K562 (cell line): Measurements from ENCODE around the gene PLXNA3. TPM values are rescaled to one million over a fixed set of nuclear protein-coding genes. Genes with fewer than 3 reads are reported as not detected.

Source experiments
- ATAC-seq: fragments of 200-7000 bp; cut with Tn5 transposase; 3 replicates; pipeline ENCODE4 v1.9.1; 2020; ENCODE audit warnings: moderate library complexity
- BruUV-seq: library from RNA; stranded (reverse); fragments of 400-500 nt; replicated peaks from 2 replicates; lab custom pipeline; 2021; lab: Mats Ljungman, UMichigan
- CTCF ChIA-PET: fragments of 300-600 bp; formaldehyde crosslinking; extraction: SDS; loops from one replicate; lab custom pipeline; 2021; ENCODE audit warnings: low intra/inter-chr PET ratio; lab: Yijun Ruan, JAX
- POLR2A ChIA-PET: fragments of 300-600, 350-650 bp; sonication (Branson Sonifier 250); formaldehyde crosslinking; extraction: SDS; loops from one replicate; lab custom pipeline; 2021; ENCODE audit warnings: antibody characterized with exemption, inconsistent platforms; lab: Yijun Ruan, JAX
- DNase-seq, 4 experiments: peaks; one replicate each; pipeline versions ENCODE4 v3.0.0 to v3.0.0-alpha.2; 2011 to 2018; ENCODE audit warnings: low spot score in 3 of 4, mixed read lengths in 3 of 4; ENCODE audit errors: extremely low read depth in 1 of 4
- FAIRE-seq: peaks from 2 replicates; lab custom pipeline; 2011; peaks lifted over from hg19 to GRCh38; lab: Jason Lieb, UNC
- H2AFZ ChIP-seq: 2 replicates; pipeline ENCODE4 v1.6.0; 2011; ENCODE audit warnings: low read depth, low read length, control low read depth, inconsistent platforms
- H3K27ac ChIP-seq: fragments of 200-600 bp; 3 replicates; pipeline ENCODE4 v1.8.0; 2011; ENCODE audit warnings: low read depth, mild to moderate bottlenecking, control low read depth, inconsistent platforms, low read length, moderate library complexity, mixed read lengths; ENCODE audit errors: extremely low read depth
- H3K27me3 ChIP-seq, 2 experiments: fragments of 300-600 bp in 1 of 2; 2 replicates in 1 of 2; 3 replicates in 1 of 2; pipeline versions ENCODE4 v1.6.0 to v1.8.0; 2011; ENCODE audit warnings: inconsistent platforms in 2 of 2, low read length in 2 of 2, mild to moderate bottlenecking in 1 of 2, mixed read lengths in 1 of 2, moderate library complexity in 1 of 2; ENCODE audit not compliant: control insufficient read depth in 2 of 2, insufficient read depth in 2 of 2
- H3K36me3 ChIP-seq: fragments of 300-600 bp; 3 replicates; pipeline ENCODE4 v1.8.0; 2011; ENCODE audit warnings: mild to moderate bottlenecking, low read length, inconsistent platforms; ENCODE audit not compliant: control insufficient read depth, insufficient read depth
- H3K4me1 ChIP-seq, 2 experiments: fragments of 200-600 bp in 1 of 2; replicated peaks in 1 of 2; 2 replicates in 1 of 2; 3 replicates in 1 of 2; pipeline versions ENCODE4 v1.5.1 to v1.8.0; 2011; ENCODE audit warnings: inconsistent platforms in 2 of 2, low read length in 2 of 2, mild to moderate bottlenecking in 1 of 2, mixed read lengths in 1 of 2, moderate library complexity in 1 of 2; ENCODE audit not compliant: control insufficient read depth in 2 of 2, insufficient read depth in 2 of 2
- H3K4me2 ChIP-seq: 2 replicates; pipeline ENCODE4 v1.6.1; 2011; ENCODE audit warnings: low read length, control low read depth, inconsistent platforms, mixed read lengths; ENCODE audit not compliant: insufficient read depth
- H3K4me3 ChIP-seq: fragments of 200-600 bp; sonication (generic), shearing (Covaris generic); 2 replicates; pipeline ENCODE4 v1.5.1; 2016; ENCODE audit warnings: control low read depth, inconsistent platforms
- H3K79me2 ChIP-seq: fragments of 200-600 bp; 3 replicates; pipeline ENCODE4 v1.8.0; 2011; ENCODE audit warnings: low read length, inconsistent platforms; ENCODE audit not compliant: control insufficient read depth, insufficient read depth
- H3K9ac ChIP-seq, 2 experiments: 2 replicates each; pipeline versions ENCODE4 v1.6.0 to v1.6.1; 2011; ENCODE audit warnings: low read depth in 2 of 2, low read length in 2 of 2, control low read depth in 1 of 2, inconsistent platforms in 1 of 2, mild to moderate bottlenecking in 1 of 2, mixed read lengths in 1 of 2; ENCODE audit not compliant: insufficient read depth in 1 of 2
- H3K9me1 ChIP-seq: one replicate; pipeline ENCODE4 v1.6.0; 2011; ENCODE audit warnings: inconsistent platforms, mild to moderate bottlenecking, low read length, moderate library complexity; ENCODE audit not compliant: control insufficient read depth, insufficient read depth
- H3K9me3 ChIP-seq: replicated peaks from 2 replicates; pipeline ENCODE4 v1.5.1; 2011; ENCODE audit warnings: low read depth, low read length, inconsistent platforms; ENCODE audit not compliant: control insufficient read depth, insufficient read depth
- H4K20me1 ChIP-seq: replicated peaks from 2 replicates; pipeline ENCODE4 v1.6.1; 2011; ENCODE audit warnings: low read length, inconsistent platforms, mixed read lengths; ENCODE audit not compliant: control insufficient read depth, insufficient read depth
- ATF3 ChIP-seq, 2 experiments: fragments of 450-650 bp in 1 of 2; sonication (generic) in 1 of 2; formaldehyde crosslinking in 1 of 2; IDR thresholded peaks in 1 of 2; conservative IDR thresholded peaks in 1 of 2; 2 replicates each; pipeline versions ENCODE4 v1.6.1 to v1.8.1; 2016 to 2023; ENCODE audit warnings: mild to moderate bottlenecking in 2 of 2, moderate library complexity in 2 of 2, inconsistent platforms in 1 of 2, missing genetic modification reagents in 1 of 2
- ATF4 ChIP-seq: fragments of 450-650 bp; formaldehyde crosslinking; IDR thresholded peaks from 2 replicates; pipeline ENCODE4 v1.4.0; 2022; ENCODE audit warnings: mild to moderate bottlenecking, moderate library complexity
- GTF2A2 ChIP-seq: IDR thresholded peaks from 2 replicates; pipeline ENCODE4 v1.6.1; 2016; ENCODE audit warnings: mild to moderate bottlenecking, missing genetic modification characterization, missing compliant biosample characterization
- MED1 ChIP-seq: sonication (generic); formaldehyde crosslinking; IDR thresholded peaks from 2 replicates; pipeline ENCODE4 v1.8.1; 2023; ENCODE audit warnings: missing genetic modification reagents, borderline replicate concordance
- POLR2A ChIP-seq: fragments of 450-650 bp; conservative IDR thresholded peaks from 2 replicates; pipeline ENCODE4 v1.6.1; 2016
- RERE ChIP-seq: sonication (generic); formaldehyde crosslinking; IDR thresholded peaks from 2 replicates; pipeline ENCODE4 v1.8.0; 2023; ENCODE audit warnings: missing genetic modification reagents, mild to moderate bottlenecking, borderline replicate concordance
- RHOXF2B ChIP-seq: fragments of 250-450 bp; sonication (Bioruptor Pico); conservative IDR thresholded peaks from 2 replicates; pipeline ENCODE4 v1.5.1; 2021
- TEAD2 ChIP-seq: fragments of 450-650 bp; IDR thresholded peaks from 2 replicates; pipeline ENCODE4 v1.6.1; 2016; ENCODE audit warnings: missing genetic modification characterization, control low read depth, missing compliant biosample characterization
- YBX1 ChIP-seq: fragments of 450-650 bp; IDR thresholded peaks from 2 replicates; pipeline ENCODE4 v1.7.1; 2016; ENCODE audit warnings: mild to moderate bottlenecking
- ZNF165 ChIP-seq: fragments of 250-450 bp; sonication (Bioruptor Pico); IDR thresholded peaks from 2 replicates; pipeline ENCODE4 v1.4.0; 2020; ENCODE audit warnings: borderline replicate concordance
- WGBS: fragments of 100-300 bp; shearing (Covaris generic); methylation state at CpG from one replicate; pipeline ENCODE4 v1.1.6; 2016; ENCODE audit warnings: low coverage, mixed read lengths; ENCODE audit not compliant: insufficient coverage; ENCODE audit errors: missing lambda C conversion rate; 5-methylcytosine and 5-hydroxymethylcytosine counted together
- in situ Hi-C: fragments of 300-500 bp; cut with MboI; formaldehyde crosslinking; loops from 4 replicates; pipeline ENCODE4 v1.15.0; 2018; ENCODE audit warnings: inconsistent platforms, mixed read lengths
- intact Hi-C: fragments of 100-400 bp; cut with micrococcal nuclease; formaldehyde crosslinking; loops from 2 replicates; pipeline ENCODE4 v1.14.2; 2022
- polyA plus RNA-seq, 8 experiments: library from polyadenylated mRNA; depleted of rRNA in 4 of 8; stranded (reverse) in 5 of 8; unstranded in 3 of 8; fragments of >200 nt; fragmentation: Nextera tagmentation in 2 of 8; fragmentation: Illumina TruSeq in 1 of 8; extraction: Ambion mirVana in 2 of 8; extraction: Trizol in 1 of 8; gene quantifications; 2 replicates each; pipeline versions ENCODE4 v1.2.1 to v1.2.3, GENCODE V29; 2011 to 2014; ENCODE audit warnings: inconsistent platforms in 1 of 8, missing spikeins in 1 of 8
- total RNA-seq, 7 experiments: library from RNA; depleted of rRNA in 6 of 7; stranded (reverse); fragments of >200 nt in 6 of 7; fragmentation: Illumina TruSeq in 2 of 7; extraction: Trizol in 2 of 7; gene quantifications; 2 replicates each; pipeline versions ENCODE4 v1.2.1 to v1.2.3, GENCODE V29; 2011 to 2021; ENCODE audit warnings: low replicate concordance in 1 of 7

Gene PLXNA3
- total and polyA plus RNA-seq, 9 of the 15 experiments (the other 6 are each of a cell fraction or from before 2014, with no cell fraction given): 0.32 to 47.8 (median 7.5) TPM

GRCh38 chrX:154502989-154503388 is 44.9 kb downstream of the PLXNA3 start:
- no TSS peak for BruUV-seq
- H4K20me1 ChIP-seq: no peaks in the 10 kb centered on the region
- WGBS: 60% methylated on average over 3 of the region's 3 CpGs
- peaks cover 31% of the 10 kb centered on the region; the same call in 2 of the 3 replicates for H3K36me3 ChIP-seq
- FAIRE-seq (no peak), ATAC-seq (no peak; the same call in 2 of the 3 replicates), DNase-seq (no peak)
- intact Hi-C loops: no loop called here
- H3K9ac ChIP-seq: no peak overlapping the region
- peaks cover 4 to 8% of the 10 kb centered on the region in 2 experiments; a peak in 3 of 5 replicates for H3K4me1 ChIP-seq
- H3K27ac ChIP-seq: no peak overlapping the region
- ChIA-PET CTCF (no interaction called here), POLR2A (interaction anchor here (1.8 kb wide), 1 partner anchor 12 kb away, joined by 8 read pairs; the partner anchor contains the start of gene SLC10A3)
- no peaks in the 10 kb centered on the region for H3K27me3 ChIP-seq
- no peak overlapping the region for H3K4me3 ChIP-seq
- TF ChIP-seq TEAD2 (tag) (no peak), RHOXF2B (CRISPR knock-in tag) (no peak), ATF3 (IDR thresholded peaks at IDR 0.05) (no peak), ATF3 (CRISPR knock-in tag; conservative IDR thresholded peaks at IDR 0.05) (no peak), MED1 (CRISPR knock-in tag) (no peak), POLR2A (no peak), ATF4 (no peak), YBX1 (no peak), ZNF165 (no peak), RERE (CRISPR knock-in tag) (no peak), GTF2A2 (tag) (no peak)
- H2AFZ ChIP-seq: no peak overlapping the region
- no peaks in the 10 kb centered on the region for H3K79me2 ChIP-seq
- H3K9me1 ChIP-seq: no peaks in the 10 kb centered on the region
- no peaks in the 10 kb centered on the region; the same call in 1 of the 2 replicates for H3K9me3 ChIP-seq
- in situ Hi-C loops: no loop called here
- H3K4me2 ChIP-seq: no peak overlapping the region; the same call in 1 of the 2 replicates
